Activated CD4-positive, alpha-beta T cell treated with anti-CD3 and anti-CD28 coated beads for 36 hours (primary cell): ENCODE data around the gene C13orf46. TPM values are rescaled to one million over a fixed set of nuclear protein-coding genes. Genes with fewer than 3 reads are reported as not detected.
"Not testable (repeated sequence)": the region's sequence is repeated elsewhere in the genome, so short reads cannot be mapped to it uniquely, and the experiment has no call there.

Source experiments
- ATAC-seq: fragments of 200-7000 bp; cut with Tn5 transposase; one replicate; pipeline ENCODE4 v1.10.0; 2021; ENCODE audit warnings: mild to moderate bottlenecking, moderate library complexity
- CTCF ChIA-PET: fragments of 350-600 bp; sonication (Branson Sonifier 250); formaldehyde crosslinking; loops from one replicate; lab custom pipeline; 2021; ENCODE audit warnings: antibody characterized with exemption; lab: Charles Lee
- POLR2A ChIA-PET: fragments of 350-600 bp; sonication (Branson Sonifier 250); formaldehyde crosslinking; loops from one replicate; lab custom pipeline; 2021; ENCODE audit warnings: antibody characterized with exemption, inconsistent platforms; lab: Charles Lee
- DNase-seq: peaks from one replicate; pipeline ENCODE4 v3.0.0-alpha.2; 2020
- H3K27ac Mint-ChIP-seq: one replicate; pipeline ENCODE4 v1.8.0; 2021; ENCODE audit warnings: mixed read lengths
- H3K27me3 Mint-ChIP-seq: one replicate; pipeline ENCODE4 v1.8.0; 2021; ENCODE audit warnings: mixed read lengths
- H3K36me3 Mint-ChIP-seq: one replicate; pipeline ENCODE4 v1.8.0; 2021; ENCODE audit warnings: low read depth, mixed read lengths
- H3K4me1 Mint-ChIP-seq: one replicate; pipeline ENCODE4 v1.8.0; 2021; ENCODE audit warnings: mixed read lengths
- H3K4me3 Mint-ChIP-seq: one replicate; pipeline ENCODE4 v1.8.0; 2021; ENCODE audit warnings: mild to moderate bottlenecking, moderate library complexity, mixed read lengths
- H3K9me3 Mint-ChIP-seq: one replicate; pipeline ENCODE4 v1.8.0; 2021; ENCODE audit warnings: low read depth, mixed read lengths
- intact Hi-C, 2 experiments: fragments of 100-400 bp; cut with DNase I in 1 of 2; cut with micrococcal nuclease in 1 of 2; formaldehyde crosslinking; loops; one replicate each; pipeline versions ENCODE4 v1.14.2 to v1.15.1; 2022 to 2024; cut with DNase I, micrococcal nuclease
- total RNA-seq, 2 experiments: library from RNA; stranded (reverse); gene quantifications; one replicate each; pipeline ENCODE4 v1.2.3, GENCODE V29; 2021

C13orf46 gene
- total RNA-seq, 2 experiments from 2014 or later: 1.6 to 2.2 TPM

DNA sequence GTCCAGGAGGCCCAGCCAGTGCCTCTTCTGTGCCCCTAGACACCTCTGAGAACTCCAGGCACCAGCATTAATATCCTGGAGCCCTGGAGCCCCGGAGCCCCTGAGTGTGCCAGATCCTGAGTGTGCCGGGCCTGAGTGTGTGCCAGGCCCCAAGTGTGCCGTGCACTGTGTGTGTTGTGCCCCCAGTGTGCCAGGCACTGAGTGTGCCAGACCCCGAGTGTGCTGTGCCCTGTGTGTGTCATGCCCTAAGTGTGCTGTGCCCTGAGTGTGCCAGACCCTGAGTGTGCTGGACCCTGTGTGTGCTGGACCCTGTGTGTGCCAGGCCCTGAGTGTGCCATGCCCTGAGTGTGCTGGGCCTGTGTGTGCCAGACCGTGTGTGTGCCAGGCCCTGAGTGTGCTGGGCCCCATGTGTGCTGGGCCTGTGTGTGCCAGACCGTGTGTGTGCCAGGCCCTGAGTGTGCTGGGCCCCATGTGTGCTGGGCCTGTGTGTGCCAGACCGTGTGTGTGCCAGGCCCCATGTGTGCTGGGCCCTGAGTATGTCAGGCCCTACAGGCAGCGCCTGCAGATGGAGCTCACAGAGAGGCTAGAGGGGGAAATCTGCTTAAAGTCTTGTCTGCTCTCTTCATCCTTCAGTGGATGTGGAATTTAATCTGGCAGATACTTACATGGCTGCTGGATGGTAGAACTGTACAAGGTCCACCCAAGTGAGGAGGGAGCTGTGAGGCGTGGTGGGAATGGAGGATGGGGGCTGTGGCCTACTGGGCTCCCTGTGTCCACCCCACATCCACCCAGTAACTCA, 53.9 kb downstream of the C13orf46 start:
- peaks cover 12% of the 10 kb centered on the region for H3K9me3 Mint-ChIP-seq
- ATAC-seq (no peak), DNase-seq (no peak)
- no peak overlapping the region for H3K4me3 Mint-ChIP-seq
- ChIA-PET POLR2A (no interaction called here), CTCF (no interaction called here)
- intact Hi-C loops: no loop called here
- no peaks in the 10 kb centered on the region for H3K36me3 Mint-ChIP-seq
- peaks cover 18% of the 10 kb centered on the region for H3K27me3 Mint-ChIP-seq
- H3K4me1 Mint-ChIP-seq: no peaks in the 10 kb centered on the region
- no peak overlapping the region for H3K27ac Mint-ChIP-seq

DNA sequence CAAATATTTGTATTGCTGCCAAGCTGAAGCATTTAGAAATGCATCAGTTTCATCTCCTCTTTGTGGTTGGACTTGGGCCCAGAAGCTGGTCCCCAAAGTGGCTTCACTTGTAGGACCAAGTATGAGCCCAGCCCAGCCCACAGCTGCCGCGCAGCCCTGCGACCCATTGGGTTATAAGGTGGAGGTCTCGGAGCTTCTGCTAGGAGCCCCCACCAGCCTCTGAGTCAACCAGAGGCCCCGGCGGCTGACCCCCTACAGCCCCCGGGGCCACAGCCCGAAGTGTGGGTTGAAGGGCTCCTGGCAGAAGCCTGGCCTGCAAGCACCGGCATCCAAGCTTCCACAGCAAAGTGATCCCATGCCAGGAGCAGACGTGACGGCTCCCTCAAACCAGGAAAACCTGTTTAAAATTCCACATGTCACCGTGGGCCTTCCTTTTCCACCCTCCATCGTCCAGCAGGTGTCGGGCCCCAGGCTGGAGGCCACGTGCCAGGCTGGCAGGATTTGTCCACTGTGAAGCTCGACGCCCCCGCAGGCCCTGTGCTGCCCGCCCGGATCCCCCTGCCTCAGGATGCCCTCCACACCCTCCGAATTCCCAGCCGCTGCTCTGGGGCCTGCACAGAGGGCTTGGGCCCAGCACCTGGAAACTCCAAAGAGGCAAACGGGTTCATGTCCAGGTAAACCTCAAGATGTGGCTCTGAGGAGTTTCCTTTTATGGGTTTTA, 54.7 kb downstream of the C13orf46 start:
- intact Hi-C loops: no loop called here

DNA sequence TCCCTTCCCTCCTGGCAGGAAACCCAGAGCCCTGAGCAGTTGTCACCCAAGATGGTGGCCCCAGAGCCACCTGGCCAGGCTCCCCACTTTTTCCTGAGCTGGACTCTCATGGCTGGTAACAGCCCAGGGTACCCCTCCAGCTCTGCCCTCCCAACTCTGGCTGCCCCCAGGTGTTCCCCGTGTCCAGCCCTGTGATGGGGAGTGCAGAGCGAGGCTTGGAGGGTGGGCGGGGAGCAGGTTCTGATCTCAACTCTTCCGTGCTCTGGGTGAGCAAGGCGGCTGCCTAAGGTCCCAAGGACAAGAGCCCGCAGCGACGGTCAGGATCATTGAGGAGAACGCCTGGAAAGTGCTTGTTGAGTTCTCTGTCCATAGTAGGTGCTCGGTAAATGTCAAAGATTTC, 55.3 kb downstream of the C13orf46 start:
- POLR2A ChIA-PET: no interaction called here
- Mint-ChIP-seq H3K27me3 (peaks cover 25% of the 10 kb centered on the region), H3K4me1 (peaks cover 5% of the 10 kb centered on the region), H3K4me3 (no peak overlapping the region), H3K27ac (no peak overlapping the region), H3K36me3 (no peaks in the 10 kb centered on the region), H3K9me3 (peaks cover 12% of the 10 kb centered on the region)
- DNase-seq: no peak
- intact Hi-C loops: no loop called here
- CTCF ChIA-PET: no interaction called here
- no peak for ATAC-seq

More for the DNA sequence above, 54.7 kb downstream of the C13orf46 start:
- Mint-ChIP-seq H3K4me1 (peaks cover 2% of the 10 kb centered on the region), H3K27me3 (peaks cover 22% of the 10 kb centered on the region), H3K4me3 (no peak overlapping the region), H3K27ac (no peak overlapping the region), H3K36me3 (no peaks in the 10 kb centered on the region), H3K9me3 (peaks cover 12% of the 10 kb centered on the region)
- ATAC-seq (no peak), DNase-seq (no peak)
- CTCF ChIA-PET: no interaction called here
- POLR2A ChIA-PET: no interaction called here

DNA sequence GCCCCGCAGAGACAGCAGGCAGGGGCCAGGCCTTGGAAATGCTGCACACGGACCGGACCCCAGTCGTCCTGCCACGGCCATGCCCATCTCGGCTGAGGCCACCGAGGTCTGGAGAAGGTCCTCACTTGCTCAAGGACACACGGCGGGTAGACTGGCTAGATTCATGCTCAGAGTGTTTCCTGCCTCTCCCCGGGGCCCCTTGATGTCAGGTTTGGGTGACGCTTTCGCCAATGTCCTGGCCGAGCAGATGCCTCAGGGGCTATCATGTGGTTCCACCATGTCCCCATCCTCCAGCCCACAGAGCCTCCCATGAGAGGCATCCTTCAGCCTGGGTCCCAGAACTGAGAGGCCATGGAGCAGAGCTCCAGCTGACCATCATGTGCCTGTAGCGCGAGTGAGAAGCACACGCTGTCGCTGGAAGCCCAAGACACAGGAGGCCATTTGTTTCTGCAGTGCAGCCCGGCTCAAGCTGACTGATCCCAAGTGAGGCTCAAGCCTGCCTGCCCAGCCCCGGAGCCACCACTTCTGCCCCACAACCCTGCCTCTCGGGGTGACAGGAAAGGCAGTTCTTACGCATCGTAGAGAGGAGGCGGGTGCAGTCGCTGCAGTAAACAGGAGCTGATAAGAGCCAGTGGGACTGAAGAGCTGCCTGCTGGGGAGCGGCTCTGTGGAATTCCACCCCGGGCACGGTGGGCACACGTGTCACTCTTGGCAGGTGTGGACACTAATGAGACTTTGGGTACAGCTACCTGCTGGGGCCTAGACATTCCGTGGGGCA, 56.1 kb downstream of the C13orf46 start:
- H3K27ac Mint-ChIP-seq: no peak overlapping the region
- no peak overlapping the region for H3K4me3 Mint-ChIP-seq
- ATAC-seq (no peak), DNase-seq (no peak)
- peaks cover 12% of the 10 kb centered on the region for H3K9me3 Mint-ChIP-seq
- peaks cover 27% of the 10 kb centered on the region for H3K27me3 Mint-ChIP-seq
- ChIA-PET CTCF (no interaction called here), POLR2A (no interaction called here)
- H3K36me3 Mint-ChIP-seq: no peaks in the 10 kb centered on the region
- intact Hi-C loops: no loop called here
- H3K4me1 Mint-ChIP-seq: peaks cover 5% of the 10 kb centered on the region

DNA sequence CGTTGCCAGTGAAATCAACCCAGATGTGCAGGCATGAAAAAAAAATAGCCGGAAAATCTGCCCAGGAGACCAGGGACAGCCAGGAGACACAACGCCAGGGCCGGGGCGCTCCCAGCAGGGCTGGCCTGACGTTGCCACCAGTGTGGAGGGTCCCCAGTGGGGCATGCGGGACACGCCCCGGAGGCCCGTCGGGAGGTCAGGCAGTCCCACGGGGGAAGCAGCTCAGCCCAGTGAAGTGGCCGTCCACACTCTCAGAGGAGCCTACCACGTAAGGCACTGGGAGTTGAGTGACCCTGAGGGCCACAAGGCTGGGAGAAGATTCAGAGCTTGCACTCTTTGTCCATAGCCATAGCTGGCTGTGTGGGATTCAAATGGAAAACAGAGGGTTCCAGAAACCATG, 56.8 kb downstream of the C13orf46 start:
- POLR2A ChIA-PET: no interaction called here
- DNase-seq (no peak), ATAC-seq (no peak)
- CTCF ChIA-PET: no interaction called here
- Mint-ChIP-seq H3K27me3 (peaks cover 34% of the 10 kb centered on the region), H3K27ac (no peak overlapping the region), H3K4me3 (no peak overlapping the region), H3K36me3 (no peaks in the 10 kb centered on the region), H3K4me1 (peaks cover 5% of the 10 kb centered on the region), H3K9me3 (peaks cover 10% of the 10 kb centered on the region)
- intact Hi-C loops: no loop called here

DNA sequence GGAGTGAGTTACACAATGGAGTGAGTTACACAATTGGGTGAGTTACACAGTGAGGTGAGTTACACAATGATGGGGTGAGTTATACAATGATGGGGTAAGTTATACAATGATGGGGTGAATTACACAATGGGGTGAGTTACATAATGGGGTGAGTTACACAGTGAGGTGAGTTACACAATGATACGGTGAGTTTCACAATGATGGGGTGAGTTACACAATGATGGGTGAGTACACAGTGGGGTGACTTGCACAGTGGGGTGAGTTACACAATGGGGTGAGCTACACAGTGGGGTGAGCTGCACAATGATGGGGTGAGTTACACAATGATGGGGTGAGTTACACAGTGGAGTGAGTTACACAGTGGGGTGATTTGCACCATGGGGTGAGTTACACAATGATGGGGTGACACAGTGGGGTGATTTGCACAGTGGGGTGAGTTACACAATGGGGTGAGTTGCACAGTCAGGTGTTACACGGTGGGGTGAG, 57.5 kb downstream of the C13orf46 start:
- DNase-seq (no peak), ATAC-seq (no peak)
- intact Hi-C loops: no loop called here
- Mint-ChIP-seq H3K27me3 (peaks cover 34% of the 10 kb centered on the region), H3K9me3 (peaks cover 3% of the 10 kb centered on the region), H3K36me3 (no peaks in the 10 kb centered on the region), H3K4me3 (no peak overlapping the region), H3K27ac (no peak overlapping the region), H3K4me1 (peaks cover 5% of the 10 kb centered on the region)
- CTCF ChIA-PET: no interaction called here
- POLR2A ChIA-PET: no interaction called here

DNA sequence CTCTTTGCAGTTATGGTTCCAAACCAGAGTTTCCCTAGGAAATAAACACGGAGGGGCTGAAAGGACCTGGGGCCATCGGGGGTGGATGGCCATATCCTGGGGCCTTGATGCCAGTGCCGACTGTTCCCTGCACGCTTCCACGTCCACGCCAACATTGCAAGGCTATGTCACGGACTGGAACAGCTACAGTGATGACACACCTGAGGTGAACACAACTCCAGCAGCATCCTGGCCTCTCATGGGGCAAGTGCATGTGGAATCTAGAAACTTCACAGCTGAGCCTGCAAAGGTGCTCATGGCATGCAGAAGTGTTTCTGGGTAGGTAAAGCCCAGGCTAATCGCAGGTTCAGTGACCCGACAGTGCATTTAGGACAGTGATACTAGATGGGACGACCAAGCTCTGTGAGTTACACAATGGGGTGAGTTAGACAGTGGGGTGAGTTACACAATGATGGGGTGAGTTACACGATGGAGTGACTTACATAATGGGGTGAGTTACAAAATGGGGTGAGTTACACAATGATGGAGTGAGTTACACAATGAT, 58.0 kb downstream of the C13orf46 start:
- ChIA-PET CTCF (no interaction called here), POLR2A (no interaction called here)
- intact Hi-C loops: no loop called here
- peaks cover 5% of the 10 kb centered on the region for H3K4me1 Mint-ChIP-seq
- H3K36me3 Mint-ChIP-seq: no peaks in the 10 kb centered on the region
- H3K9me3 Mint-ChIP-seq: no peaks in the 10 kb centered on the region
- DNase-seq (no peak), ATAC-seq (no peak)
- peaks cover 38% of the 10 kb centered on the region for H3K27me3 Mint-ChIP-seq
- H3K27ac Mint-ChIP-seq: no peak overlapping the region
- no peak overlapping the region for H3K4me3 Mint-ChIP-seq

DNA sequence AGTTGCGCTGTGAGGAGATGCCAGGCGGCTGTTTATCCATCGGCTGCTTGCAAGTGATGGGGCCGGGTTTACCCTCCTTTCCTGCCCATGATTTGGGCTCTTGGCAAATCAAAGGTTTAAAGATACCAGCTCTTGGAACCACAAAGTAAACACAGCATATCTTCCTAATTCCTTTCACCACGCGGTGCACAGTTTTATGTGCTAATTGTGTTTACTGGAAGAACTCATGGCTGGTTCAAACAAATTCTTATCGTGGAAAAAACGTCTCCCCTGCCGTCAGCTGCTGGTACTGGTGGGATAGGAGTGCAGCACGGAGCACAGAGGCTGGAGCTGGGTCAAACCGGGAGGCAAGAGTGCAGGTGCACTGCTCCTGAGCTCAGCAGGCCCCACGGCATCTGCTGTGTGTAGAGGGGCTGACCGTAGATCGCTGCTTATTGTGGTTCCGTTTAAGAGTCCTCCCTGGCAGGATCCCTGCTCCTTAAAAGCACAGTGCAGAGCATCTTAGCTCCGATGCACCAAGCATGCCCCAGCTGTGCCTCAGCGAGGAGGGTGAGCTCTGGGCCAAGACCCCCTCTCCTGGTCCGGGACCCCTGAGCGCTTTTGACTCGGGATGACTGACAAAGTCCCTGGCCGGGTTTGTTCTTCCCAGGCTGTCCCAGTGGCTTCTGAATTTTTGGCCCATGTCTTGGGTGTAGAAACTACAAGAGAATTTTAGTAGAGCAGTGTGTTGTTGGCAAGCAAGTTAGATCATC, 58.7 kb downstream of the C13orf46 start:
- ChIA-PET CTCF (no interaction called here), POLR2A (no interaction called here)
- Mint-ChIP-seq H3K4me1 (peaks cover 5% of the 10 kb centered on the region), H3K36me3 (no peaks in the 10 kb centered on the region), H3K4me3 (no peak overlapping the region), H3K27ac (no peak overlapping the region), H3K27me3 (peaks cover 38% of the 10 kb centered on the region), H3K9me3 (no peaks in the 10 kb centered on the region)
- no peak for ATAC-seq
- intact Hi-C loops: no loop called here
- DNase-seq: no peak

DNA sequence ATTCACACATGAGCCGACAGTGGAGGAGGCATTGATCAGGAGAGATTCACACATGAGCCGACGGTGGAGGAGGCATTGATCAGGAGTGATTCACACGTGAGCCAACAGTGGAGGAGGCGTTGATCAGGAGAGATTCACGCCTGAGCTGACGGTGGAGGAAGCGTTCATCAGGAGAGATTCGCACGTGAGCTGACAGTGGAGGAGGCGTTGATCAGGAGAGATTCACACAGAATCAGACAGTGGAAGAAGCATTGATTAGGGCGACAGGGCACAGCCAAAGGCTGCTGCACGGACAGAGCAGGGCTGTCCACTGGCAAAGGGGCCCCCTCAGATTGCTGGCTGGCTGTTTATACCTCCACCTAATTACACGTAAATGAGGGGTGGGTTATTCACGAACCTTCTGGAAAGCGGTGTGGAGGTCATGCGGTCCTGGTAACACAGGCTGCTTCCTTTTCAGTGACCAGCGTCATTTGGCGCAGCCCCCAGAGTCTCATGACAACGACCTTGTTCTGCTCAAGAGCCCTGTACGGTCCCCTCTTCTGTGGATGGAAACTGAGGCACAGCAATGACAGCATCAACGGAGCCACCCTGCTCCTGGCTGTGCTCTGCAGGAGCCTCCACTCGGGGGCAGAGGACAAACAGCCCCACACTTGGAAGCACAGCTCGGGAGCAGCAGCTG, 59.4 kb downstream of the C13orf46 start:
- POLR2A ChIA-PET: interaction anchor here (0.7 kb wide), 1 partner anchor 264 kb away, joined by 3 read pairs; no protein-coding TSS in a partner anchor
- DNase-seq (no peak), ATAC-seq (no peak)
- no peaks in the 10 kb centered on the region for H3K9me3 Mint-ChIP-seq
- no peak overlapping the region for H3K27ac Mint-ChIP-seq
- peaks cover 38% of the 10 kb centered on the region for H3K27me3 Mint-ChIP-seq
- intact Hi-C loops: no loop called here
- no peak overlapping the region for H3K4me3 Mint-ChIP-seq
- H3K4me1 Mint-ChIP-seq: peaks cover 5% of the 10 kb centered on the region
- no peaks in the 10 kb centered on the region for H3K36me3 Mint-ChIP-seq
- CTCF ChIA-PET: no interaction called here

DNA sequence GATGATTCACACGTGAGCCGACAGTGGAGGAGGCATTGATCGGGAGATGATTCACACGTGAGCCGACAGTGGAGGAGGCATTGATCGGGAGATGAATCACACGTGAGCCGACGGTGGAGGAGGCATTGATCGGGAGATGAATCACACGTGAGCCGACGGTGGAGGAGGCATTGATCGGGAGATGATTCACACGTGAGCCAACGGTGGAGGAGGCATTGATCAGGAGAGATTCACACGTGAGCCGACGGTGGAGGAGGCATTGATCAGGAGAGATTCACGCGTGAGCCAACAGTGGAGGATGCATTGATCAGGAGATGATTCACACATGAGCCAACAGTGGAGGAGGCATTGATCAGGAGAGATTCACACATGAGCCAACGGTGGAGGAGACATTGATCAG, 60.0 kb downstream of the C13orf46 start:
- POLR2A ChIA-PET, H3K27ac Mint-ChIP-seq, H3K4me3 Mint-ChIP-seq, H3K9me3 Mint-ChIP-seq, intact Hi-C loops, H3K4me1 Mint-ChIP-seq, ATAC-seq, CTCF ChIA-PET, H3K36me3 Mint-ChIP-seq, DNase-seq: not testable (repeated sequence)
- peaks cover 43% of the 10 kb centered on the region for H3K27me3 Mint-ChIP-seq
